Choroid plexus epithelial cell (primary cell): ENCODE data around the gene ATXN7L3.

Experiments used
- DNase-seq: peaks from one replicate; pipeline ENCODE4 v3.0.0-alpha.2; 2010; ENCODE audit warnings: low read depth
- H3K4me3 ChIP-seq: 2 replicates; pipeline ENCODE4 v1.5.1; 2011; ENCODE audit warnings: low read depth, mild to moderate bottlenecking, control low read depth, low read length, moderate library complexity
- TF ChIP-seq, protein P1 (sequence below): conservative IDR thresholded peaks from 2 replicates; pipeline ENCODE4 v1.5.1; 2011; ENCODE audit warnings: low read depth, mild to moderate bottlenecking, control low read depth, inconsistent platforms, low read length, moderate library complexity

Gene ATXN7L3

GRCh38 chr17:44190481-44190880, 9.2 kb downstream of the ATXN7L3 start:
- H3K4me3 ChIP-seq = no peak overlapping the region
- no peak for DNase-seq
- TF ChIP-seq, protein P1, sequence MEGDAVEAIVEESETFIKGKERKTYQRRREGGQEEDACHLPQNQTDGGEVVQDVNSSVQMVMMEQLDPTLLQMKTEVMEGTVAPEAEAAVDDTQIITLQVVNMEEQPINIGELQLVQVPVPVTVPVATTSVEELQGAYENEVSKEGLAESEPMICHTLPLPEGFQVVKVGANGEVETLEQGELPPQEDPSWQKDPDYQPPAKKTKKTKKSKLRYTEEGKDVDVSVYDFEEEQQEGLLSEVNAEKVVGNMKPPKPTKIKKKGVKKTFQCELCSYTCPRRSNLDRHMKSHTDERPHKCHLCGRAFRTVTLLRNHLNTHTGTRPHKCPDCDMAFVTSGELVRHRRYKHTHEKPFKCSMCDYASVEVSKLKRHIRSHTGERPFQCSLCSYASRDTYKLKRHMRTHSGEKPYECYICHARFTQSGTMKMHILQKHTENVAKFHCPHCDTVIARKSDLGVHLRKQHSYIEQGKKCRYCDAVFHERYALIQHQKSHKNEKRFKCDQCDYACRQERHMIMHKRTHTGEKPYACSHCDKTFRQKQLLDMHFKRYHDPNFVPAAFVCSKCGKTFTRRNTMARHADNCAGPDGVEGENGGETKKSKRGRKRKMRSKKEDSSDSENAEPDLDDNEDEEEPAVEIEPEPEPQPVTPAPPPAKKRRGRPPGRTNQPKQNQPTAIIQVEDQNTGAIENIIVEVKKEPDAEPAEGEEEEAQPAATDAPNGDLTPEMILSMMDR = no peak

GRCh38 chr17:44188576-44189403, 10.9 kb downstream of the ATXN7L3 start:
- TF ChIP-seq, protein P1 = no peak
- H3K4me3 ChIP-seq = no peak overlapping the region
- no peak for DNase-seq

GRCh38 chr17:44187131-44187899, 12.4 kb downstream of the ATXN7L3 start:
- peak overlapping the region; percentile 99 for H3K4me3 ChIP-seq
- TF ChIP-seq, protein P1 = no peak
- peak; percentile 56 for DNase-seq

- TF ChIP-seq, protein P1 = no peak
- DNase-seq = peak; percentile 100
- peak within 1 kb of the TSS; percentile 99 for H3K4me3 ChIP-seq
These were observed 13.2 kb downstream of the ATXN7L3 start, which contains the start of gene TMUB2 for GRCh38 chr17:44186307-44187130. TSS of gene TMUB2 (plus strand) at chr17:44186972. CDS start at chr17:44187709, 737 bp downstream.

GRCh38 chr17:44184212-44184810, 15.4 kb downstream of the ATXN7L3 start:
- TF ChIP-seq, protein P1 = no peak
- H3K4me3 ChIP-seq = no peak overlapping the region
- DNase-seq = no peak

DNA sequence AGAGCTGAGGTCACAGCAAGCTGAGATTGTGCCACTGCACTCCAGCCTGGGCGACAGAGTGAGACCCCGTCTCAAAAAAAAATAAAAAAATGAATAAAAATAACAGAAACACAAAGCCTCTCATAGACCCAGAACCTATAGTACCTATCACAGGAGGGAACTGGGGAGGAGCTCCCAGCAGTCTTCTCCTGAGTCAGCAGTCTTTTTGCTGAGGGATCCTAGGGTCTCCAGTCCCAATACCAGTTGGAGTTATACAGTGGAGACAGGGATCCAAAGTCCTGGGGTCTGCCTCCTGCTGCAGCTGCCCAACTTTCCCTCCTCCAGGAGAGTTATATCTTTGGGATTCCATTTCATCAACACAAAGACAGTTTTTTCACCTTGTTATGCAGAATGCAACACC, 16.7 kb downstream of the ATXN7L3 start:
- no peak overlapping the region for H3K4me3 ChIP-seq
- TF ChIP-seq, protein P1 = no peak
- DNase-seq = no peak
